Neural progenitor cell (in vitro differentiated cells): ENCODE results near the gene TSPYL1.

ENCODE experiments used
- CTCF ChIP-seq: fragments of 200-600 bp; sonication (generic); IDR thresholded peaks from 2 replicates; pipeline ENCODE4 v1.5.1; 2017; ENCODE audit warnings: antibody characterized with exemption, mild to moderate bottlenecking
- EZH2 ChIP-seq: fragments of 200-600 bp; sonication (generic); IDR thresholded peaks from 2 replicates; pipeline ENCODE4 v1.6.1; 2017; ENCODE audit warnings: antibody characterized with exemption, mild to moderate bottlenecking, moderate library complexity

- no peak for TF ChIP-seq CTCF
- no peak for TF ChIP-seq EZH2
Observed at GRCh38 chr6:116253188-116253504, 26.6 kb downstream of the TSPYL1 start.
